Measurements from ENCODE around the gene SYMPK.

The SYMPK gene

GRCh38 chr19:45815481-45816216 lies 47.3 kb downstream of the SYMPK start:
- no peaks in the 10 kb centered on the region for H3K9me2 ChIP-seq (replicated peaks; ENCODE audit: control insufficient read depth, low read length)
- H3K4me1 ChIP-seq (ENCODE audit: control insufficient read depth, low read length): peaks cover 11% of the 10 kb centered on the region
- H3F3A ChIP-seq (ENCODE audit: control insufficient read depth, insufficient read depth): no peaks in the 10 kb centered on the region
- H3K4me2 ChIP-seq (ENCODE audit: low read length): no peak overlapping the region
- TF ChIP-seq, protein P1, sequence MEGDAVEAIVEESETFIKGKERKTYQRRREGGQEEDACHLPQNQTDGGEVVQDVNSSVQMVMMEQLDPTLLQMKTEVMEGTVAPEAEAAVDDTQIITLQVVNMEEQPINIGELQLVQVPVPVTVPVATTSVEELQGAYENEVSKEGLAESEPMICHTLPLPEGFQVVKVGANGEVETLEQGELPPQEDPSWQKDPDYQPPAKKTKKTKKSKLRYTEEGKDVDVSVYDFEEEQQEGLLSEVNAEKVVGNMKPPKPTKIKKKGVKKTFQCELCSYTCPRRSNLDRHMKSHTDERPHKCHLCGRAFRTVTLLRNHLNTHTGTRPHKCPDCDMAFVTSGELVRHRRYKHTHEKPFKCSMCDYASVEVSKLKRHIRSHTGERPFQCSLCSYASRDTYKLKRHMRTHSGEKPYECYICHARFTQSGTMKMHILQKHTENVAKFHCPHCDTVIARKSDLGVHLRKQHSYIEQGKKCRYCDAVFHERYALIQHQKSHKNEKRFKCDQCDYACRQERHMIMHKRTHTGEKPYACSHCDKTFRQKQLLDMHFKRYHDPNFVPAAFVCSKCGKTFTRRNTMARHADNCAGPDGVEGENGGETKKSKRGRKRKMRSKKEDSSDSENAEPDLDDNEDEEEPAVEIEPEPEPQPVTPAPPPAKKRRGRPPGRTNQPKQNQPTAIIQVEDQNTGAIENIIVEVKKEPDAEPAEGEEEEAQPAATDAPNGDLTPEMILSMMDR (IDR thresholded peaks at IDR 0.05; ENCODE audit: low read depth, low read length, poor library complexity, severe bottlenecking): no peak
- no peak for TF ChIP-seq EZH2phosphoT487 (IDR thresholded peaks at IDR 0.05; ENCODE audit: borderline replicate concordance, low read length)
- peaks cover 35% of the 10 kb centered on the region for H3K36me3 ChIP-seq (ENCODE audit: control insufficient read depth, low read length)
- H4K20me1 ChIP-seq (ENCODE audit: control insufficient read depth, insufficient read depth, low read depth, low read length): peaks cover 5% of the 10 kb centered on the region; the same call in 1 of the 2 replicates
- H3K79me2 ChIP-seq (ENCODE audit: control insufficient read depth, low read length): no peaks in the 10 kb centered on the region
- no peak overlapping the region for H3K4me3 ChIP-seq (ENCODE audit: low read length)
- H3K9me3 ChIP-seq (ENCODE audit: control insufficient read depth, insufficient read depth, low read length): no peaks in the 10 kb centered on the region
- H3K27me3 ChIP-seq (ENCODE audit: control insufficient read depth, low read length): no peaks in the 10 kb centered on the region
- no peak overlapping the region for H3K27ac ChIP-seq (ENCODE audit: low read depth, low read length)

- Histone ChIP-seq H3K4me3 (ENCODE audit: low read length) (no peak within 1 kb of the TSS), H3K9me3 (ENCODE audit: control insufficient read depth, insufficient read depth, low read length) (no peaks in the 10 kb centered on the region), H4K20me1 (ENCODE audit: control insufficient read depth, insufficient read depth, low read depth, low read length) (peaks cover 5% of the 10 kb centered on the region; the same call in 1 of the 2 replicates), H3K27me3 (ENCODE audit: control insufficient read depth, low read length) (no peaks in the 10 kb centered on the region), H3K79me2 (ENCODE audit: control insufficient read depth, low read length) (no peaks in the 10 kb centered on the region), H3K36me3 (ENCODE audit: control insufficient read depth, low read length) (peaks cover 28% of the 10 kb centered on the region), H3K4me1 (ENCODE audit: control insufficient read depth, low read length) (peaks cover 17% of the 10 kb centered on the region), H3K27ac (ENCODE audit: low read depth, low read length) (no peak within 1 kb of the TSS), H3F3A (ENCODE audit: control insufficient read depth, insufficient read depth) (no peaks in the 10 kb centered on the region), H3K4me2 (ENCODE audit: low read length) (no peak within 1 kb of the TSS), H3K9me2 (replicated peaks; ENCODE audit: control insufficient read depth, low read length) (no peaks in the 10 kb centered on the region)
- no peak for TF ChIP-seq EZH2phosphoT487 (IDR thresholded peaks at IDR 0.05; ENCODE audit: borderline replicate concordance, low read length)
- TF ChIP-seq, protein P1 (IDR thresholded peaks at IDR 0.05; ENCODE audit: low read depth, low read length, poor library complexity, severe bottlenecking): no peak
These were observed 48.0 kb downstream of the SYMPK start, which contains the start of gene RSPH6A for GRCh38 chr19:45814851-45815480. Gene RSPH6A (minus strand): TSS chr19:45815308. CDS start chr19:45815176, 132 bp downstream.

DNA sequence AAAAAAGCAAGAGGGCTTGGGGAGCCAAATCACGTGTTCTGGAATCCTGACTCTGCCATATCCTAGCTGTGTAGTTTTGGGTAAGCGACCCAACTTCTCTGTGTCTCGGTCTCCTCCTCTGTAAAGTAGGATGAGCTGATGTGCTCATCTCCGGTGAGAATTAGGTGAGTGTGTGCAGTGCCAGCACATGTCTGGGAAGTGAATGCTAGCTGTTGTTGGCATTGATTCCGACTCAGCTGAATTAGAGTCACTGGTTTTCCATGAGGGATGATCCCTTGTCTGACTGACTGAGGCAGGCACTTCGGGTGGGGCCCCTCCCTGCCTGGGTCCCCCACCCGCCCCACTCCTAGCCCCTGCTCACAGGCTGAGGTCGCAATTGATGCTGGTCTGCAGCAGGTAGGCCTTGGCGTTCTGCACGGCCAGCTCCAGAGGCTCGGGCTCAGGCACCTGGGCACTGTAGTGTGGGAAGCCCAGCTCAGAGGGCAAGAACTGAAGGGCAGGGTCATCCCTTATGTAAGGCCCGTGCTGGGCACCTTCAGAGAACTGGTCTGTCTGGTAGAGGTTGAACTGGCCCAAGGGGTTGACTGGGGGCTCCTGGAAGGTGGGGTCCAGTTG lies 48.7 kb downstream of the SYMPK start:
- Histone ChIP-seq H3K79me2 (ENCODE audit: control insufficient read depth, low read length) (no peaks in the 10 kb centered on the region), H3K9me2 (replicated peaks; ENCODE audit: control insufficient read depth, low read length) (no peaks in the 10 kb centered on the region), H3F3A (ENCODE audit: control insufficient read depth, insufficient read depth) (no peaks in the 10 kb centered on the region), H3K27ac (ENCODE audit: low read depth, low read length) (no peak overlapping the region), H3K27me3 (ENCODE audit: control insufficient read depth, low read length) (no peaks in the 10 kb centered on the region), H3K4me1 (ENCODE audit: control insufficient read depth, low read length) (peaks cover 24% of the 10 kb centered on the region), H3K4me2 (ENCODE audit: low read length) (no peak overlapping the region), H3K9me3 (ENCODE audit: control insufficient read depth, insufficient read depth, low read length) (no peaks in the 10 kb centered on the region), H3K36me3 (ENCODE audit: control insufficient read depth, low read length) (peaks cover 22% of the 10 kb centered on the region), H3K4me3 (ENCODE audit: low read length) (no peak overlapping the region), H4K20me1 (ENCODE audit: control insufficient read depth, insufficient read depth, low read depth, low read length) (peaks cover 3% of the 10 kb centered on the region; the same call in 1 of the 2 replicates)
- TF ChIP-seq, protein P1 (IDR thresholded peaks at IDR 0.05; ENCODE audit: low read depth, low read length, poor library complexity, severe bottlenecking): no peak
- no peak for TF ChIP-seq EZH2phosphoT487 (IDR thresholded peaks at IDR 0.05; ENCODE audit: borderline replicate concordance, low read length)

All from DOHH2 (cell line).